GM06990 (cell line): ENCODE measurements around the gene DPT.

Experiments used
- DNase-seq: peaks from one replicate; pipeline ENCODE4 v3.0.0-alpha.2; 2011; ENCODE audit not compliant: insufficient read length; ENCODE audit errors: extremely low read depth
- H3K27me3 ChIP-seq: replicated peaks from 2 replicates; pipeline ENCODE4 v1.6.0; 2011; ENCODE audit warnings: low read length; ENCODE audit not compliant: control insufficient read depth, insufficient read depth
- H3K36me3 ChIP-seq: 2 replicates; pipeline ENCODE4 v1.5.1; 2011; ENCODE audit warnings: low read length; ENCODE audit not compliant: control insufficient read depth, insufficient read depth
- H3K4me3 ChIP-seq: replicated peaks from 2 replicates; pipeline ENCODE4 v1.5.1; 2011; ENCODE audit warnings: low read depth, mild to moderate bottlenecking, control low read depth, low read length
- TF ChIP-seq, protein P1 (sequence below): IDR thresholded peaks from 2 replicates; pipeline ENCODE4 v1.5.1; 2011; ENCODE audit warnings: low read length, control low read depth, mild to moderate bottlenecking, inconsistent platforms; ENCODE audit not compliant: insufficient read depth, poor library complexity, severe bottlenecking

DPT gene

DNA sequence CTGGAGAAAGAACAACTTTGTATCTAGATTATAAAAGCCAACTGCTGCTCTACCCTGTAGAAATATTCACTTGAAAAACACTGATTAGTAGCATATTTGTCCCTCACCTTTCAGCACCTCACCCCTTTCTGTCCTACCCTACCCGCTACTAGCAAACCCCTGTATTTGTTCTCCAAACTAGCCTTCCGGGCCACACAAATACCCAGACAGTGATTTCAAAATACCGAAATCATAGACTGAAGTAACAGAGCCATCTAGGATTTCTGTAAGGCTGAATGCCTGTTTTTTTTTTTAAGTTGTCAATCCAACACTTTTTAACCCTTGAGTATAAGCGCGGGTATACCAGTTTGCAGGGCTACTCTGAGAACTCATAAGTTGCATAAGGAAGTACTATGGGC is 398 bp upstream of the DPT start:
- no peaks in the 10 kb centered on the region for H3K27me3 ChIP-seq
- no peaks in the 10 kb centered on the region for H3K36me3 ChIP-seq
- TF ChIP-seq, protein P1, sequence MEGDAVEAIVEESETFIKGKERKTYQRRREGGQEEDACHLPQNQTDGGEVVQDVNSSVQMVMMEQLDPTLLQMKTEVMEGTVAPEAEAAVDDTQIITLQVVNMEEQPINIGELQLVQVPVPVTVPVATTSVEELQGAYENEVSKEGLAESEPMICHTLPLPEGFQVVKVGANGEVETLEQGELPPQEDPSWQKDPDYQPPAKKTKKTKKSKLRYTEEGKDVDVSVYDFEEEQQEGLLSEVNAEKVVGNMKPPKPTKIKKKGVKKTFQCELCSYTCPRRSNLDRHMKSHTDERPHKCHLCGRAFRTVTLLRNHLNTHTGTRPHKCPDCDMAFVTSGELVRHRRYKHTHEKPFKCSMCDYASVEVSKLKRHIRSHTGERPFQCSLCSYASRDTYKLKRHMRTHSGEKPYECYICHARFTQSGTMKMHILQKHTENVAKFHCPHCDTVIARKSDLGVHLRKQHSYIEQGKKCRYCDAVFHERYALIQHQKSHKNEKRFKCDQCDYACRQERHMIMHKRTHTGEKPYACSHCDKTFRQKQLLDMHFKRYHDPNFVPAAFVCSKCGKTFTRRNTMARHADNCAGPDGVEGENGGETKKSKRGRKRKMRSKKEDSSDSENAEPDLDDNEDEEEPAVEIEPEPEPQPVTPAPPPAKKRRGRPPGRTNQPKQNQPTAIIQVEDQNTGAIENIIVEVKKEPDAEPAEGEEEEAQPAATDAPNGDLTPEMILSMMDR: no peak
- DNase-seq: no peak
- H3K4me3 ChIP-seq: no peak overlapping the region

DNA sequence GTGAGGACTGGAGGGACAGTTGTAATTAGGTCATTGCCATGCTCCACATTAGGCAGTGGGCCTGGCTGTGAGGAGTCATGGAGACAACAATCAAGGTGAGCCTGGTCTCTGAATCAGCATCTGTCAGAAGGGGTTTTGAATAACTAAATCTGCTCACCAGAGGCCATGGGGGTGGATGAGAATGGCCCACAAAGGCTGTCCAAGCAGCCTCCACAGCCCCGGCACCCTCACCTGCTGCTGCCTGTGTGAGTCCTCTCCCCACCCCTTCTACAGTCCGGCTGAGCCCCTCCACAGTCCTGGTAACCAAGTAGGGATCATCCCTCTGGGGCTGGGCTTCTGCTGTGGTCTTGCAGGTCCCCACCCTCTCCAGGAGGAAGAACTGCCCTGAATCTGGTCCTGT is 2.3 kb downstream of the DPT start:
- TF ChIP-seq, protein P1: no peak
- H3K4me3 ChIP-seq: no peak overlapping the region
- H3K36me3 ChIP-seq: no peaks in the 10 kb centered on the region
- no peaks in the 10 kb centered on the region; the same call in 1 of the 2 replicates for H3K27me3 ChIP-seq
- DNase-seq: no peak

DNA sequence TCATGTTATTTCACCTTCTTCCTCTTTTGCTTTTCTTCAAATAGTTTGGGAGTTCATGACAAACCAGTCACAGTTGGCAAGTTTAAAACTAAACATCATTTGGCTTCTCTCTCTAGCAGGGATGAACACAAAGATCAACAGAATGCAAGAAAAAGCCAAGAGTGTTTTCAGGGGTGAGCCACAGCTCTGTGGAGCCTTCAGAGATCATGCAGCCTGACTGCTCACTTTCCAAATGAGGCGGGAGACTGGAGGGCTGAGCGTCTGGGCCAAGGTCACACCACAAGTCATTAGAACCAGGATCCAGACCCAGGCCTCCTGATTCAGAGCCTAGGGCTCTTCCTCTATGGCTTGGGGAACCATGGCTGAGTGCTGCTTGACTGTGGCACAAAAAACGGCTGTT is 2.7 kb downstream of the DPT start:
- TF ChIP-seq, protein P1: no peak
- DNase-seq: no peak
- H3K27me3 ChIP-seq: no peaks in the 10 kb centered on the region; the same call in 1 of the 2 replicates
- H3K36me3 ChIP-seq: no peaks in the 10 kb centered on the region
- no peak overlapping the region for H3K4me3 ChIP-seq

DNA sequence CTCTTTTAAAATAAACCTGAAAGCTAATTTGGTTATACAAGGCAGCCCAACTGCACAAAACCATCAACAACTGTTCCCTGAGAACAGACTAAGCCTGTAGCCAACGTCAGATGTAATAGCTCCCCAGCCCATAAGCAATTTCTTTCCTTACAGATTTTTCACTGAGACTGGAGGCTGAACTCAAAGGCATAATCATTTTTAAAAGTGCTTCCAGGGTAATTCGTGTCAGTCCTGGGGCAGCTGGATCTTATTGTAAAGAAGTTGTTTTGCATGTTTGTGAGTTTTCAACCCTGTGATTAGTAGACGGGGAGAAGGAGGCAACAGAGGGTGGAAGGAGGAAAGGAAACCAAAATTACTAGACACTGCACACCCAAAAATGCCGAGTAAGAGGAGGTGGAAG is 3.2 kb downstream of the DPT start:
- Histone ChIP-seq H3K27me3 (no peaks in the 10 kb centered on the region; the same call in 1 of the 2 replicates), H3K36me3 (no peaks in the 10 kb centered on the region), H3K4me3 (no peak overlapping the region)
- TF ChIP-seq, protein P1: no peak
- no peak for DNase-seq

DNA sequence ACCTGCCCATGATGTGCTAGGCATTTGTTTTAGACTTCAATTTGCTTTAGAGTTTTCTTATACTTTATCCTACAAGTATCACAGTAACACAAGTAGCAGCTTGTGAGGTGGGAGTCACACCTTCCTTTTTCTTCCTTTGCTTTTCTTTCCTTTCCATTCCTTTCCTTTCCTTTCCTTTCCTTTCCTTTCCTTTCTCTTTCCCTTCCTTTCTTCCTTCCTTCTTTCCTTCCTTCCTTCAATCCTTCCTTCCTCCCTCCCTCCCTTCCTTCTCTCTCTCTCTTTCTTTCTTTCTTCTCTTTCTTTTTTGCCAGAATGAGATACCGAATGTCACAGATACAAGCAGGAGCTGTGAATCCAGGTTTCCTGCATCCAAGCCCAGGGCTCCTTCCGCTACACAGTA is 3.9 kb downstream of the DPT start:
- Histone ChIP-seq H3K4me3 (no peak overlapping the region), H3K27me3 (no peaks in the 10 kb centered on the region; the same call in 1 of the 2 replicates), H3K36me3 (no peaks in the 10 kb centered on the region)
- no peak for DNase-seq
- TF ChIP-seq, protein P1: no peak

DNA sequence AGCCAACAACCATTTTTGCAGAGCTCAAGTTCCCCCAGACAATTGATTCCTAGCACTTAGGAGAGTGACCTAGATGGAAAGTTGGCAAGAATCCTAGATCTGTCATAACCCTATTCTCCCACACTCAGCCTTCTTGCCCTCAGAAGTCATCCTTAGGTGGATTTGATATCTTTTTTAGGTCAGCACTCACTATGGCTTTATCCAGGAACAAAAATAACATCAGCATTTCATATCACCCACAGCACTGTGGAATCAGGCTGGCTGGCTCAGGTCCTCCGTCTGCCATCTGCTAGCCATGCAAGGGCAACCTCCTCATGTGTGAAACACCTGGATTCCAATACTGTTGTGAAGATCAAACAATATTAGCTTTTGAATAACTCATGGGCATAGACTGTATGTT is 6.0 kb downstream of the DPT start:
- TF ChIP-seq, protein P1: no peak
- no peak for DNase-seq

More for the DNA sequence above, 6.0 kb downstream of the DPT start:
- no peaks in the 10 kb centered on the region for H3K36me3 ChIP-seq
- no peaks in the 10 kb centered on the region; the same call in 1 of the 2 replicates for H3K27me3 ChIP-seq
- H3K4me3 ChIP-seq: no peak overlapping the region
